HepG2 (cell line): ENCODE data around the gene BMERB1. TPM values are rescaled to one million over a fixed set of nuclear protein-coding genes. Genes with fewer than 3 reads are reported as not detected.
A peak's percentile ranks its signal among the peaks of the same experiment; 100 is the strongest.

Experiments used
- ADNP ChIP-seq: sonication (generic); formaldehyde crosslinking; IDR thresholded peaks from 2 replicates; pipeline ENCODE4 v1.4.0; 2020; ENCODE audit warnings: missing genetic modification reagents
- ARID4A ChIP-seq: sonication (generic); formaldehyde crosslinking; IDR thresholded peaks from 2 replicates; pipeline ENCODE4 v1.5.0; 2020; ENCODE audit warnings: mild to moderate bottlenecking, missing genetic modification reagents, borderline replicate concordance
- ASH2L ChIP-seq: fragments of 300-600, 200-600 bp; sonication (generic); IDR thresholded peaks from 2 replicates; pipeline ENCODE4 v1.7.0; 2017; ENCODE audit warnings: low read depth, mild to moderate bottlenecking, moderate library complexity, mixed read lengths, low read length; ENCODE audit not compliant: insufficient read length
- ATRX ChIP-seq: sonication (generic); formaldehyde crosslinking; IDR thresholded peaks from 2 replicates; pipeline ENCODE4 v1.4.0; 2020; ENCODE audit warnings: missing genetic modification reagents, borderline replicate concordance
- HNRNPLL ChIP-seq: fragments of 200-400 bp; formaldehyde crosslinking; IDR thresholded peaks from 2 replicates; pipeline ENCODE4 v1.6.1; 2017; ENCODE audit warnings: mild to moderate bottlenecking, low read depth, low read length; ENCODE audit not compliant: poor library complexity, severe bottlenecking
- KAT8 ChIP-seq: IDR thresholded peaks from 2 replicates; pipeline ENCODE4 v1.6.1; 2016; ENCODE audit warnings: missing genetic modification reagents, missing compliant biosample characterization
- PRDM4 ChIP-seq: sonication (generic); formaldehyde crosslinking; IDR thresholded peaks from 2 replicates; pipeline ENCODE4 v1.9.0; 2021; ENCODE audit warnings: missing genetic modification reagents, borderline replicate concordance
- SIX1 ChIP-seq: sonication (generic); formaldehyde crosslinking; IDR thresholded peaks from 2 replicates; pipeline ENCODE4 v1.4.0; 2020; ENCODE audit warnings: missing genetic modification reagents, borderline replicate concordance
- ZBTB7A ChIP-seq: sonication (generic); formaldehyde crosslinking; IDR thresholded peaks from 2 replicates; pipeline ENCODE4 v1.8.0; 2022; ENCODE audit warnings: mild to moderate bottlenecking, missing genetic modification reagents
- ZFP62 ChIP-seq: sonication (generic); formaldehyde crosslinking; IDR thresholded peaks from 2 replicates; pipeline ENCODE4 v1.4.0; 2020; ENCODE audit warnings: missing genetic modification reagents
- ZNF329 ChIP-seq: sonication (generic); formaldehyde crosslinking; IDR thresholded peaks from 2 replicates; pipeline ENCODE4 v1.9.0; 2021; ENCODE audit warnings: low read depth, mild to moderate bottlenecking, missing genetic modification reagents
- polyA plus RNA-seq, 8 experiments: library from polyadenylated mRNA; depleted of rRNA in 3 of 8; stranded (reverse) in 7 of 8; unstranded in 1 of 8; fragments of >200 nt; fragmentation: Illumina TruSeq in 4 of 8; extraction: Trizol in 4 of 8; gene quantifications; 2 replicates each; pipeline versions ENCODE4 v1.2.1 to v1.2.3, GENCODE V29; 2011 to 2016; ENCODE audit warnings: low read depth in 4 of 8, missing spikeins in 1 of 8, mixed read lengths in 1 of 8; ENCODE audit not compliant: insufficient read depth in 1 of 8
- total RNA-seq, 5 experiments: library from RNA; depleted of rRNA; stranded (reverse); fragments of >200 nt; fragmentation: Illumina TruSeq; extraction: Trizol; gene quantifications; 2 replicates each; pipeline ENCODE4 v1.2.3, GENCODE V29; 2016; ENCODE audit warnings: low read depth in 1 of 5

BMERB1 gene
- total and polyA plus RNA-seq, 2 of the 13 experiments (the other 11 are each of a cell fraction or from before 2014, with no cell fraction given): 1.4 TPM

- TF ChIP-seq PRDM4 (CRISPR knock-in tag) (no peak), HNRNPLL (no peak), ZBTB7A (no peak), ZNF329 (CRISPR knock-in tag) (no peak), ARID4A (CRISPR knock-in tag) (no peak), ADNP (CRISPR knock-in tag) (no peak), ASH2L (no peak), KAT8 (CRISPR knock-in tag) (peak; percentile 14; the same call in 1 of the 2 replicates), ZFP62 (CRISPR knock-in tag) (no peak), SIX1 (CRISPR knock-in tag) (no peak), ATRX (CRISPR knock-in tag) (no peak)
Observed at GRCh38 chr16:15443753-15444152, 9.4 kb downstream of the BMERB1 start (continued).
